Measurements from ENCODE around the gene NDUFS8. TPM values are rescaled to one million over a fixed set of nuclear protein-coding genes. Genes with fewer than 3 reads are reported as not detected.

The NDUFS8 gene
- total and polyA plus RNA-seq, 2 experiments from 2014 or later, result 111 to 286 TPM

DNA sequence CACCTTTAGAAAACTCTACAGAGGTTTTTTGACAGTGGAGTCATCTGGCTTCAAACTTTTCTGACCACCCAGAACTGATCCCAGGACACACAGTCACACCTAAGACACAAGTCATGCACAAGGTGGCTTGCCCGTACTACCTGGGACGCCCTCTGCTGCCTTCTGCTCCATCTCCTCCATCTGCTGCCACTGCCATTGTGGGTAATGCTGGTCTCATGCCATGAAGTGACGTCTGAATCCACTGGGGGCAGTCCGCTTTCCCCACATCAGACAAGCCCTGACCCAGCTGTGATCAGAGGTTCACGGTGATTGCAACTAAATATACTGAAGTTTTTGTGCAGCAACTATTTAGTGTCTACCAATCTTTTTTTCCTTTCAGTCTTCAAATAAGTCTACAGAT is 5.4 kb upstream of the NDUFS8 start:
- Histone ChIP-seq H3K36me3 (replicated peaks; ENCODE audit: insufficient read depth, low read depth) (no peaks in the 10 kb centered on the region), H3K9me3 (ENCODE audit: low read depth) (no peaks in the 10 kb centered on the region), H3K4me1 (ENCODE audit: insufficient read depth) (peaks cover 5% of the 10 kb centered on the region), H3K27me3 (no peaks in the 10 kb centered on the region), H3K9me2 (replicated peaks; ENCODE audit: insufficient read depth) (no peaks in the 10 kb centered on the region), H3K27ac (no peak overlapping the region), H3K4me2 (no peak overlapping the region), H3K4me3 (no peak overlapping the region), H3K79me2 (peaks cover 5% of the 10 kb centered on the region), H4K20me1 (ENCODE audit: insufficient read depth, poor library complexity, severe bottlenecking) (no peaks in the 10 kb centered on the region), H2AFZ (no peak overlapping the region)
- WGBS (ENCODE audit: low lambda C conversion rate, missing lambda C conversion rate), result 86% methylated on average over 5 of the region's 5 CpGs
- TF ChIP-seq EZH2 (IDR thresholded peaks at IDR 0.05; ENCODE audit: borderline replicate concordance), result no peak
- TF ChIP-seq EZH2phosphoT487 (IDR thresholded peaks at IDR 0.05; ENCODE audit: low read depth, severe bottlenecking, unreplicated experiment), result no peak
- TF ChIP-seq, protein P1, sequence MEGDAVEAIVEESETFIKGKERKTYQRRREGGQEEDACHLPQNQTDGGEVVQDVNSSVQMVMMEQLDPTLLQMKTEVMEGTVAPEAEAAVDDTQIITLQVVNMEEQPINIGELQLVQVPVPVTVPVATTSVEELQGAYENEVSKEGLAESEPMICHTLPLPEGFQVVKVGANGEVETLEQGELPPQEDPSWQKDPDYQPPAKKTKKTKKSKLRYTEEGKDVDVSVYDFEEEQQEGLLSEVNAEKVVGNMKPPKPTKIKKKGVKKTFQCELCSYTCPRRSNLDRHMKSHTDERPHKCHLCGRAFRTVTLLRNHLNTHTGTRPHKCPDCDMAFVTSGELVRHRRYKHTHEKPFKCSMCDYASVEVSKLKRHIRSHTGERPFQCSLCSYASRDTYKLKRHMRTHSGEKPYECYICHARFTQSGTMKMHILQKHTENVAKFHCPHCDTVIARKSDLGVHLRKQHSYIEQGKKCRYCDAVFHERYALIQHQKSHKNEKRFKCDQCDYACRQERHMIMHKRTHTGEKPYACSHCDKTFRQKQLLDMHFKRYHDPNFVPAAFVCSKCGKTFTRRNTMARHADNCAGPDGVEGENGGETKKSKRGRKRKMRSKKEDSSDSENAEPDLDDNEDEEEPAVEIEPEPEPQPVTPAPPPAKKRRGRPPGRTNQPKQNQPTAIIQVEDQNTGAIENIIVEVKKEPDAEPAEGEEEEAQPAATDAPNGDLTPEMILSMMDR (IDR thresholded peaks at IDR 0.05; ENCODE audit: poor library complexity), result no peak
- no peak for DNase-seq (ENCODE audit: low spot score)

DNA sequence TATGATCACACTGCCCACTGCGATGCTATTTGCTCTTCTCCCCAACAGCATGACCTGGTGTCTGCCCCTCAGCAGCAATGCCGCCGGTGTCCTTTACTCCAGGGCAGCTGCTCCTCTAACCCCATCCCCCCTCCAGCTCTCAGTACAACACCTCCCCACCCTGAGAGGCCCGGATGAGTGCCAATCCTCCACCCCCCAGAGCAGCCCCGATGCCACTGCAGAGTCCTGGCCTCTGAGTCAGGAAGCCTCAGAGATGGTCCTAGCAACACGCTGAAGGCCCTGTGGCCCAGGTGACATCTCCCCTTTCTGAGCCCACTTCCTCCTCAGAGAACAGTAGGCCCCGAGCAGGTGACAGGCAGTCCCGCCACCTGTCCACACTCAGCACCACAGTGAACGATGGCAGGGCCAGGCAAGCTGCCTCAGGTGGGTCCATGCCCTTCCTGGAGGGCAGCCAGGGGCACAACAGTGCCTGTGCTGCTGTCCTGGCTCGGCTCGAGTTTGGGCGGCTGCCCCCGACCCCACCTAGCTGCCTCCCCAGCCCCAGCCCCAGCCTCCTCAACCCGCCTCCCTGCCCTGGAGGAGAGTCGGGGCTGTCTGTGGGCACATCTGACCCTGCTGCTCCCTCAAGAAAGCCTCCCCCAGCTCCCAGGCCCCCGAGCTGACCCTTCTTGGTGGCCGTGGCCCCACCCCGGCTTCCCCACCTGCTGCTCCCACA is 3.9 kb upstream of the NDUFS8 start:
- Histone ChIP-seq H3K9me3 (ENCODE audit: low read depth) (no peaks in the 10 kb centered on the region), H3K36me3 (replicated peaks; ENCODE audit: insufficient read depth, low read depth) (no peaks in the 10 kb centered on the region), H4K20me1 (ENCODE audit: insufficient read depth, poor library complexity, severe bottlenecking) (no peaks in the 10 kb centered on the region), H3K27ac (no peak overlapping the region), H3K79me2 (peaks cover 12% of the 10 kb centered on the region), H3K27me3 (no peaks in the 10 kb centered on the region), H3K4me2 (no peak overlapping the region), H3K4me1 (ENCODE audit: insufficient read depth) (peaks cover 12% of the 10 kb centered on the region), H2AFZ (no peak overlapping the region), H3K4me3 (no peak overlapping the region), H3K9me2 (replicated peaks; ENCODE audit: insufficient read depth) (no peaks in the 10 kb centered on the region)
- TF ChIP-seq EZH2phosphoT487 (IDR thresholded peaks at IDR 0.05; ENCODE audit: low read depth, severe bottlenecking, unreplicated experiment) (no peak), EZH2 (IDR thresholded peaks at IDR 0.05; ENCODE audit: borderline replicate concordance) (no peak)
- TF ChIP-seq, protein P1 (IDR thresholded peaks at IDR 0.05; ENCODE audit: poor library complexity), result no peak
- no peak for DNase-seq (ENCODE audit: low spot score)
- 97% methylated on average over 10 of the region's 18 CpGs for WGBS (ENCODE audit: low lambda C conversion rate, missing lambda C conversion rate)

DNA sequence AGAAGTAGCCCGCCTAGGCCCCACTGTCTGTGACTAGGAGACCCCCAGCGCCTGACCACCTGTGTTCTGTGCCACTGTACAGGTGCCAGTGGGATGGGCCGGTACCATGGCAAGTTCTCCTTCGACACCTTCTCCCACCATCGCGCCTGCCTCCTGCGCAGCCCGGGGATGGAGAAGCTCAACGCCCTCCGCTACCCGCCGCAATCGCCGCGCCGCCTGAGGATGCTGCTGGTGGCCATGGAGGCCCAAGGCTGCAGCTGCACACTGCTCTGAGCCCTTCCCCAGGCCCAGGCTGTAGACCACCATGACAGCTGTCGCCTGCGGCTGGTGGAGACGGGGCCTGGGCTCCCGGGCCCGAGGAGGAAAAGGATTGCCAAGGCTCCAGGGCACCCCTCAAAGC is 2.8 kb upstream of the NDUFS8 start:
- H3K4me2 ChIP-seq, result no peak overlapping the region
- WGBS (ENCODE audit: low lambda C conversion rate, missing lambda C conversion rate), result 95% methylated on average over 21 of the region's 21 CpGs

More for the DNA sequence above, 2.8 kb upstream of the NDUFS8 start:
- TF ChIP-seq, protein P1 (IDR thresholded peaks at IDR 0.05; ENCODE audit: poor library complexity), result no peak
- TF ChIP-seq EZH2 (IDR thresholded peaks at IDR 0.05; ENCODE audit: borderline replicate concordance) (no peak), EZH2phosphoT487 (IDR thresholded peaks at IDR 0.05; ENCODE audit: low read depth, severe bottlenecking, unreplicated experiment) (no peak)
- no peaks in the 10 kb centered on the region for H3K9me2 ChIP-seq (replicated peaks; ENCODE audit: insufficient read depth)
- no peaks in the 10 kb centered on the region for H3K9me3 ChIP-seq (ENCODE audit: low read depth)
- no peak overlapping the region for H2AFZ ChIP-seq
- no peaks in the 10 kb centered on the region for H4K20me1 ChIP-seq (ENCODE audit: insufficient read depth, poor library complexity, severe bottlenecking)
- H3K79me2 ChIP-seq, result peaks cover 19% of the 10 kb centered on the region
- H3K36me3 ChIP-seq (replicated peaks; ENCODE audit: insufficient read depth, low read depth), result no peaks in the 10 kb centered on the region
- no peak overlapping the region for H3K4me3 ChIP-seq
- no peak overlapping the region for H3K27ac ChIP-seq
- no peak for DNase-seq (ENCODE audit: low spot score)
- peaks cover 13% of the 10 kb centered on the region for H3K4me1 ChIP-seq (ENCODE audit: insufficient read depth)
- H3K27me3 ChIP-seq, result no peaks in the 10 kb centered on the region
